Calu3 (cell line): Measurements from ENCODE around the gene COL26A1. TPM values are rescaled to one million over a fixed set of nuclear protein-coding genes. Genes with fewer than 3 reads are reported as not detected.
"Not testable (repeated sequence)": the region's sequence is repeated elsewhere in the genome, so short reads cannot be mapped to it uniquely, and the experiment has no call there.

ENCODE experiments used
- BruUV-seq: library from RNA; stranded (reverse); fragments of 400-500 nt; replicated peaks from 2 replicates; lab custom pipeline; 2021; lab: Mats Ljungman, UMichigan
- CTCF ChIA-PET: fragments of 300-600 bp; sonication (Branson Sonifier 250); formaldehyde crosslinking; loops from one replicate; lab custom pipeline; 2022; ENCODE audit warnings: antibody characterized with exemption; lab: Charles Lee
- DNase-seq: peaks from one replicate; pipeline ENCODE4 v3.0.0; 2022
- H3K27ac Mint-ChIP-seq: one replicate; pipeline ENCODE4 v1.8.0; 2022; ENCODE audit warnings: mixed read lengths; ENCODE audit not compliant: unreplicated experiment
- H3K27me3 Mint-ChIP-seq: one replicate; pipeline ENCODE4 v1.8.0; 2022; ENCODE audit warnings: mixed read lengths; ENCODE audit not compliant: unreplicated experiment
- H3K36me3 Mint-ChIP-seq: one replicate; pipeline ENCODE4 v1.8.0; 2022; ENCODE audit warnings: mild to moderate bottlenecking, moderate library complexity, mixed read lengths; ENCODE audit not compliant: insufficient read depth, unreplicated experiment
- H3K4me1 Mint-ChIP-seq: one replicate; pipeline ENCODE4 v1.8.0; 2022; ENCODE audit warnings: mild to moderate bottlenecking, low read depth, mixed read lengths; ENCODE audit not compliant: unreplicated experiment
- H3K4me3 Mint-ChIP-seq: one replicate; pipeline ENCODE4 v1.8.0; 2022; ENCODE audit warnings: mild to moderate bottlenecking, low read depth, moderate library complexity, mixed read lengths; ENCODE audit not compliant: unreplicated experiment
- H3K9me3 Mint-ChIP-seq: one replicate; pipeline ENCODE4 v1.8.0; 2022; ENCODE audit warnings: low read depth, mixed read lengths; ENCODE audit not compliant: unreplicated experiment
- intact Hi-C: fragments of 100-400 bp; cut with micrococcal nuclease; formaldehyde crosslinking; loops from one replicate; pipeline ENCODE4 v1.10.0; 2022; ENCODE audit not compliant: unreplicated experiment
- total RNA-seq: library from RNA; stranded (reverse); gene quantifications from 2 replicates; pipeline ENCODE4 v1.2.3, GENCODE V29; 2022
- TF ChIP-seq, protein P1 (sequence below): fragments of 200-600 bp; IDR thresholded peaks from one replicate; pipeline ENCODE4 v1.8.0; 2022; ENCODE audit warnings: antibody characterized with exemption; ENCODE audit not compliant: unreplicated experiment

COL26A1 gene
- total RNA-seq, 1 experiment from 2014 or later: not detected

DNA sequence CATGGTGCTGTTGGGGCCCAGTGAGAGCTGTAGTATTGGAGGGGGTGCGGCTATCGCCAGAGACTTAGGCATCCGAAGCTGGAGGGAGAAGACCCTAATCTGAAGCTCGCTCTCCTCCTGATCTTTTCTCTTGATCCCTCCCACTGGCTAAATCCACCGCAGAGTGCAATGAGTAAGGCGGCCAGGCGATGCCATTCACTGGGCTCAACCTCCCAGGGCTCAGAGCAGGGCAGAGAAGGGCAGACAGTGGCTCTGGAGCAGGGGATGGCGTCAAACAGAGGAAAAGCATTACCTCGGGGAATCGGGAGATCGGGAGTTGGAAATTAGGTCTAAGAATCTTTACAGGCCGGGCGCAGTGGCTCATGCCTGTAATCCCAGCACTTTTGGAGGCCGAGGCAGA lies 22.3 kb upstream of the COL26A1 start:
- Mint-ChIP-seq H3K4me1 (no peaks in the 10 kb centered on the region), H3K4me3 (no peak overlapping the region), H3K27me3 (peaks cover 30% of the 10 kb centered on the region), H3K9me3 (no peaks in the 10 kb centered on the region), H3K27ac (no peak overlapping the region), H3K36me3 (no peaks in the 10 kb centered on the region)
- no TSS peak for BruUV-seq
- DNase-seq: no peak
- CTCF ChIA-PET: no interaction called here
- intact Hi-C loops: no loop called here
- TF ChIP-seq, protein P1, sequence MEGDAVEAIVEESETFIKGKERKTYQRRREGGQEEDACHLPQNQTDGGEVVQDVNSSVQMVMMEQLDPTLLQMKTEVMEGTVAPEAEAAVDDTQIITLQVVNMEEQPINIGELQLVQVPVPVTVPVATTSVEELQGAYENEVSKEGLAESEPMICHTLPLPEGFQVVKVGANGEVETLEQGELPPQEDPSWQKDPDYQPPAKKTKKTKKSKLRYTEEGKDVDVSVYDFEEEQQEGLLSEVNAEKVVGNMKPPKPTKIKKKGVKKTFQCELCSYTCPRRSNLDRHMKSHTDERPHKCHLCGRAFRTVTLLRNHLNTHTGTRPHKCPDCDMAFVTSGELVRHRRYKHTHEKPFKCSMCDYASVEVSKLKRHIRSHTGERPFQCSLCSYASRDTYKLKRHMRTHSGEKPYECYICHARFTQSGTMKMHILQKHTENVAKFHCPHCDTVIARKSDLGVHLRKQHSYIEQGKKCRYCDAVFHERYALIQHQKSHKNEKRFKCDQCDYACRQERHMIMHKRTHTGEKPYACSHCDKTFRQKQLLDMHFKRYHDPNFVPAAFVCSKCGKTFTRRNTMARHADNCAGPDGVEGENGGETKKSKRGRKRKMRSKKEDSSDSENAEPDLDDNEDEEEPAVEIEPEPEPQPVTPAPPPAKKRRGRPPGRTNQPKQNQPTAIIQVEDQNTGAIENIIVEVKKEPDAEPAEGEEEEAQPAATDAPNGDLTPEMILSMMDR: no peak

DNA sequence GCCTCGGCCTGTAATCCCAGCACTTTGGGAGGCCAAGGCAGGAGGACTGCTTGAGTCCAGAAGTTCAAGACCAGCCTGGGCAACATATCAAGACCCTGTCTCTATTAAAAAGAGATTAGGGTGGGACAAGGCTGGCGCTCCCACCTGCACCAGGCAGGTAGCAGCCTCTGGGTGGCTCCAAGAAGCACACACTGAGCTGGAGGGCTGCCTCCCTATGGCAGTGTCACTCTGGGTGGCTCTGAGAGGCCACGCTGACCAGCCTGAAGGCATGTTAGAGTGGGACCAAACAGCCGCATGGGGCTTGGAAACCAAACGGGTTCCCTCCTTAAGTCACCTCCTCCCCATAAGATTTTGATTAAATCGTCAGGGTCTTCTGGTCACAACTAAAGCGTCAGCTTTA lies 19.8 kb upstream of the COL26A1 start:
- no TSS peak for BruUV-seq
- H3K4me1 Mint-ChIP-seq: no peaks in the 10 kb centered on the region
- TF ChIP-seq, protein P1: no peak
- H3K36me3 Mint-ChIP-seq: no peaks in the 10 kb centered on the region
- H3K4me3 Mint-ChIP-seq: no peak overlapping the region
- intact Hi-C loops: no loop called here
- no peaks in the 10 kb centered on the region for H3K9me3 Mint-ChIP-seq
- no peak overlapping the region for H3K27ac Mint-ChIP-seq
- CTCF ChIA-PET: no interaction called here
- H3K27me3 Mint-ChIP-seq: peaks cover 30% of the 10 kb centered on the region
- no peak for DNase-seq

DNA sequence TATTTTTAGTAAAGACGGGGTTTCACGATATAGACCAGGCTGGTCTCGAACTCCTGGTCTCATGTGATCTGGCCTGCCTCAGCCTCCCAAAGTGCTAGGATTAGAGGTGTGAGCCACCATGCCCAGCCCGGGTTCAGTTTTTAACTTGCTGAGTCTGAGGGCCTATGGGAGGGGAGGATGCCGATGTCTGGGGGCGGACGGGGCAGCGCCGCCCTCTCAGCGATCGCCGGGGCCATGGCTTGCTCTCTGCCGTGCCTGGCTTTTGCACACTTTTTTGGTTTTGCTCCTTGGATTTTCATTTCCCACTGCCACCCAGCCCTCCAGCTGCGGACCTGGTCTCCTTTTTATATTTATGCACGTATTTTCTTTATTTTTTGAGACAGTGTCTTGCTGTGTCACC lies 15.2 kb upstream of the COL26A1 start:
- no peak for DNase-seq
- no peaks in the 10 kb centered on the region for H3K9me3 Mint-ChIP-seq
- H3K27me3 Mint-ChIP-seq: peaks cover 12% of the 10 kb centered on the region
- TF ChIP-seq, protein P1: no peak
- H3K4me3 Mint-ChIP-seq: no peak overlapping the region
- intact Hi-C loops: no loop called here
- BruUV-seq: no TSS peak
- H3K4me1 Mint-ChIP-seq: no peaks in the 10 kb centered on the region
- H3K27ac Mint-ChIP-seq: no peak overlapping the region
- H3K36me3 Mint-ChIP-seq: no peaks in the 10 kb centered on the region
- CTCF ChIA-PET: no interaction called here

DNA sequence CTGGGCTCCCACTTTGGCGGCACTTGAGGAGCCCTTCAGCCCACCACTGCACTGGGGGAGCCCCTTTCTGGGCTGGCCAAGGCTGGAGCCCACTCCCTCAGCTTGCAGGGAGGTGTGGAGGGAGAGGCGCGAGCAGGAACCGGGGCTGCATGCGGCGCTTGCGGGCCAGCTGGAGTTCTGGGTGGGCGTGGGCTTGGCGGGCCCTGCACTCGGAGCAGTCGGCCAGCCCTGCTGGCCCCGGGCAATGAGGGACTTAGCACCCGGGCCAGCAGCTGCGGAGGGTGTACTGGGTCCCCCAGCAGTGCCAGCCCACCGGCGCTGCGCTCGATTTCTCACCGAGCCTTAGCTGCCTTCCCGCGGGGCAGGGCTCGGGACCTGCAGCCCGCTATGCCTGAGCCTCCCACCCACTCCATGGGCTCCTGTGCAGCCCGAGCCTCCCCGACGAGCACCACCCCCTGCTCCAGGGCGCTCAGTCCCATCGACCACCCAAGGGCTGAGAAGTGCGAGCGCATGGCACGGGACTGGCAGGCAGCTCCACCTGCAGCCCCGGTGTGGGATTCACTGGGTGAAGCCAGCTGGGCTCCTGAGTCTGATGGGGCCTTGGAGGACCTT lies 14.1 kb upstream of the COL26A1 start:
- CTCF ChIA-PET, BruUV-seq, H3K4me1 Mint-ChIP-seq: not testable (repeated sequence)

DNA sequence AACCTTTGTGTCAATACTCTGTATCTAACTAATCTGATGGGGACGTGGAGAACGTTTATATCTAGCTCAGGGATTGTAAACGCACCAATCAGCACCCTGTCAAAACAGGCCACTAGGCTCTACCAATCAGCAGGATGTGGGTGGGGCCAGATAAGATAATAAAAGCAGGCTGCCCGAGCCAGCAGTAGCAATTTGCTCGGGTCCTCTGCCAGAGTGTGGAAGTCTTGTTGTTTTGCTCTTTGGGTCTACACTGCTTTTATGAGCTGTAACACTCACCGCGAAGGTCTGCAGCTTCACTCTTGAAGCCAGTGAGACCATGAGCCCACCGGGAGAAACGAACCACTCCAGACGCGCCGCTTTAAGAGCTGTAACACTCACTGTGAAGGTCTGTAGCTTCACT lies 13.4 kb upstream of the COL26A1 start:
- BruUV-seq, intact Hi-C loops, H3K4me3 Mint-ChIP-seq, H3K27ac Mint-ChIP-seq, DNase-seq, H3K36me3 Mint-ChIP-seq, H3K4me1 Mint-ChIP-seq, H3K9me3 Mint-ChIP-seq, CTCF ChIA-PET: not testable (repeated sequence)
- peaks cover 11% of the 10 kb centered on the region for H3K27me3 Mint-ChIP-seq

More for the DNA sequence above, 14.1 kb upstream of the COL26A1 start:
- peaks cover 11% of the 10 kb centered on the region for H3K27me3 Mint-ChIP-seq
- H3K9me3 Mint-ChIP-seq, H3K4me3 Mint-ChIP-seq, intact Hi-C loops, DNase-seq, H3K27ac Mint-ChIP-seq, H3K36me3 Mint-ChIP-seq: not testable (repeated sequence)
